ENCODE data around the gene CREB3L4. TPM values are rescaled to one million over a fixed set of nuclear protein-coding genes. Genes with fewer than 3 reads are reported as not detected.

The CREB3L4 gene
- total and polyA plus RNA-seq, 2 donors (not counting 3 experiments of a cell fraction or from before 2014, with no cell fraction given), result 8.1 to 12.1 TPM

GRCh38 chr1:153960206-153960605, 7.5 kb upstream of the CREB3L4 start:
- no peaks in the 10 kb centered on the region for H4K20me1 ChIP-seq (replicated peaks; ENCODE audit: control insufficient read depth, extremely low read depth, insufficient read depth, low read length)
- DNase-seq (ENCODE audit: low read depth, low spot score) (no peak), FAIRE-seq (no peak)
- H3K79me2 ChIP-seq (ENCODE audit: control insufficient read depth, insufficient read depth, low read length), result peaks cover 35% of the 10 kb centered on the region
- H3K36me3 ChIP-seq (ENCODE audit: control insufficient read depth in 2 of 2, extremely low read depth in 1 of 2, insufficient read depth in 2 of 2, low read length in 2 of 2), result peaks cover 0 to 8% of the 10 kb centered on the region in 2 experiments
- no peak overlapping the region for H3K4me2 ChIP-seq (ENCODE audit: insufficient read depth, low read length)
- H3K27ac ChIP-seq (ENCODE audit: insufficient read depth, low read depth, low read length), result no peak overlapping the region
- no peak overlapping the region for H2AFZ ChIP-seq (ENCODE audit: low read depth, low read length)
- no peaks in the 10 kb centered on the region for H3K9me1 ChIP-seq (replicated peaks; ENCODE audit: control insufficient read depth, extremely low read depth, insufficient read depth, low read length)
- H3K27me3 ChIP-seq (ENCODE audit: control insufficient read depth in 2 of 2, insufficient read depth in 2 of 2, low read length in 2 of 2), result no peaks in the 10 kb centered on the region
- ChIA-PET POLR2A (no interaction called here), CTCF (interaction anchor here (4.2 kb wide), 1 partner anchor 14 kb away, joined by 25 read pairs; the partner anchor contains the start of gene DENND4B)
- peaks cover 43% of the 10 kb centered on the region for H3K4me1 ChIP-seq (ENCODE audit: control insufficient read depth, extremely low read depth, insufficient read depth, low read length)
- H3K4me3 ChIP-seq (replicated peaks in 1 of 3; ENCODE audit: insufficient read depth in 1 of 3, low read depth in 1 of 3, low read length in 3 of 3), result no peak overlapping the region
- H3K9ac ChIP-seq (replicated peaks; ENCODE audit: extremely low read depth, insufficient read depth, low read length), result no peak overlapping the region
- intact Hi-C loops (cut with micrococcal nuclease) (loop anchor here (5.0 kb wide), 1 partner anchor 78 kb away; no protein-coding TSS in a partner anchor), dilution Hi-C loops (cut with MboI; ENCODE audit: extremely low pct_ligation_motif_present, low sequenced_read_pairs) (no loop called here)
- no TSS peak for BruUV-seq (replicated peaks)
- no peaks in the 10 kb centered on the region for H3K9me3 ChIP-seq (replicated peaks; ENCODE audit: control insufficient read depth, insufficient read depth, low read length)
- TF ChIP-seq CTCF (IDR thresholded peaks at IDR 0.05; ENCODE audit: extremely low read depth in 1 of 2, insufficient read depth in 1 of 2, low read depth in 1 of 2, low read length in 2 of 2) (no peak), JUN (IDR thresholded peaks at IDR 0.05; ENCODE audit: borderline replicate concordance, insufficient read depth, insufficient read length, low read depth) (no peak), MYC (IDR thresholded peaks at IDR 0.05; ENCODE audit: low read depth, low read length) (no peak), FOS (IDR thresholded peaks at IDR 0.05; ENCODE audit: borderline replicate concordance, insufficient read depth, low read length) (no peak), POLR2A (IDR thresholded peaks at IDR 0.05; ENCODE audit: low read depth, low read length) (no peak), MAX (IDR thresholded peaks at IDR 0.05; ENCODE audit: insufficient read depth, insufficient read length) (no peak), EZH2 (IDR thresholded peaks at IDR 0.05; ENCODE audit: borderline replicate concordance, low read depth, low read length, severe bottlenecking) (no peak), GATA2 (IDR thresholded peaks at IDR 0.05; ENCODE audit: insufficient read depth, insufficient read length, low read depth, low read length) (no peak), POLR2AphosphoS5 (IDR thresholded peaks at IDR 0.05; ENCODE audit: insufficient read depth, low read depth, low read length) (no peak)

Measured in endothelial cell of umbilical vein (primary cell).